Keratinocyte (primary cell): ENCODE results near the gene SYNE4.

Experiments
- EZH2 ChIP-seq: IDR thresholded peaks from one replicate; pipeline ENCODE4 v1.6.1; 2012; ENCODE audit warnings: inconsistent platforms, mild to moderate bottlenecking, low read length, moderate library complexity
- TF ChIP-seq, protein P1 (sequence below), 3 experiments: IDR thresholded peaks in 1 of 3; conservative IDR thresholded peaks in 1 of 3; optimal IDR thresholded peaks in 1 of 3; 2 replicates in 2 of 3; 3 replicates in 1 of 3; pipeline versions ENCODE3 to v1.5.1; 2011; ENCODE audit warnings: low read length in 3 of 3, mild to moderate bottlenecking in 3 of 3, moderate library complexity in 2 of 3, control low read depth in 1 of 3, inconsistent platforms in 1 of 3; ENCODE audit not compliant: insufficient read depth in 2 of 3; ENCODE audit errors: extremely low read depth in 1 of 3

DNA sequence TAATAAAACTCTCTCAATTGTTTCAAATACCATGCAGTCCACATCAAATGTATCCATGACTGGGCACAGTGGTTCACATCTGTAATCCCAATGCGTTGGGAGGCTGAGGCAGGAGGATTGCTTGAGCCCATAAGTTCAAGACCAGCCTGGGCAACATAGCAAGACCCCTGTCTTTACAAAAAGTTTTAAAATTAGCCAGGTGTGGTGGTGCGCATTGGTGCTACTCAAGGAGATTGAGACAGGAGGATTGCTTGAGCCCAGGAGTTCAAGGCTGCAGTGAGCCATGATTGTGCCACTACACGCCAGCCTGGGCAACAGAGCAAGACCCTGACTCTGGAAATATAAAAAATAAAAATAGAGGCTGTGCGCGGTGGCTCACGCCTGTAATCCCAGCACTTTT, 19.1 kb upstream of the SYNE4 start:
- TF ChIP-seq, protein P1, sequence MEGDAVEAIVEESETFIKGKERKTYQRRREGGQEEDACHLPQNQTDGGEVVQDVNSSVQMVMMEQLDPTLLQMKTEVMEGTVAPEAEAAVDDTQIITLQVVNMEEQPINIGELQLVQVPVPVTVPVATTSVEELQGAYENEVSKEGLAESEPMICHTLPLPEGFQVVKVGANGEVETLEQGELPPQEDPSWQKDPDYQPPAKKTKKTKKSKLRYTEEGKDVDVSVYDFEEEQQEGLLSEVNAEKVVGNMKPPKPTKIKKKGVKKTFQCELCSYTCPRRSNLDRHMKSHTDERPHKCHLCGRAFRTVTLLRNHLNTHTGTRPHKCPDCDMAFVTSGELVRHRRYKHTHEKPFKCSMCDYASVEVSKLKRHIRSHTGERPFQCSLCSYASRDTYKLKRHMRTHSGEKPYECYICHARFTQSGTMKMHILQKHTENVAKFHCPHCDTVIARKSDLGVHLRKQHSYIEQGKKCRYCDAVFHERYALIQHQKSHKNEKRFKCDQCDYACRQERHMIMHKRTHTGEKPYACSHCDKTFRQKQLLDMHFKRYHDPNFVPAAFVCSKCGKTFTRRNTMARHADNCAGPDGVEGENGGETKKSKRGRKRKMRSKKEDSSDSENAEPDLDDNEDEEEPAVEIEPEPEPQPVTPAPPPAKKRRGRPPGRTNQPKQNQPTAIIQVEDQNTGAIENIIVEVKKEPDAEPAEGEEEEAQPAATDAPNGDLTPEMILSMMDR (optimal IDR thresholded peaks at IDR 0.05 in 1 of 3, IDR thresholded peaks at IDR 0.05 in 1 of 3, conservative IDR thresholded peaks at IDR 0.05 in 1 of 3; ENCODE audit: extremely low read depth in 1 of 3, insufficient read depth in 2 of 3, low read length in 3 of 3) = no peak
- no peak for TF ChIP-seq EZH2
